ENCODE measurements around the gene TIMM17B.
A peak's percentile ranks its signal among the peaks of the same experiment; 100 is the strongest.
"Not testable (repeated sequence)": the region's sequence is repeated elsewhere in the genome, so short reads cannot be mapped to it uniquely, and the experiment has no call there.

TIMM17B gene

DNA sequence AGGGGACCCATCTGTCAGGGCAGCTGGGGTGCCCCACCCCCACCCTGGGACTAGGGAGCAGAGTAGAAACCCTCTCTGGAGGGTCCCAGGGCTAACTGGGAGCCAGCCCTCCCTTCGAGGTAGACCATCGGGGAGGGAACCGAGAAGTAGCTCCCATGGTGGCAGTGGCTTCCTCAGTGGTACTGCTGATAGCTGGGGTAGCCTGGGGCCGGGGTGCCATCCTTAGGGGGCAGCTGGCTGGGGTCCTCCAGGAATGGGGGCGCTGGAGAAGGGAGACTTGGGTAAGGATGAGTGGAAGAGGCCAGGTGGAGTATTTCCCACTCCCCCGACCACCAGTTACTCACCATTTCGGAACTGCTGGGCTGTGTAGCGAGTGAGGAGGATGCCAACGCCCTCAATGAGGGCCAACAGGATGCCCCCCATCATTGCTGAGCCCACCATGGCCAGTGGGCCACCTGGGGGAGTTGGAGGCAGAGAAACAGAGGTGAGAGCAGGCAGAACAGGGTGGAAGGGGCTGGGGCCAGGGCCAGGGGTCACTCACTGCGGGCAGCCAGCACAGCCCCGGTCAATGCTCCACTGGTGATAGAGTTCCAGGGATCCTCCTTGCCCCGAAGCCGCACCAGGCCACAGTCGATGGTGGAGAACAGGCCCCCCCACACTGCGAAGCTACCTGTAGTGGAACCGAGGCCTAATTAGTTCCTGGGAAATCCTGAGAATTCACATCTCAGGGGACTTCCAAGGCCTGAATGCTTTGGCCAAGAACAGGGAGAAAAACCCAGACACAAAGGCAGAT lies 3.8 kb downstream of the TIMM17B start:
- no peak for DNase-seq

DNA sequence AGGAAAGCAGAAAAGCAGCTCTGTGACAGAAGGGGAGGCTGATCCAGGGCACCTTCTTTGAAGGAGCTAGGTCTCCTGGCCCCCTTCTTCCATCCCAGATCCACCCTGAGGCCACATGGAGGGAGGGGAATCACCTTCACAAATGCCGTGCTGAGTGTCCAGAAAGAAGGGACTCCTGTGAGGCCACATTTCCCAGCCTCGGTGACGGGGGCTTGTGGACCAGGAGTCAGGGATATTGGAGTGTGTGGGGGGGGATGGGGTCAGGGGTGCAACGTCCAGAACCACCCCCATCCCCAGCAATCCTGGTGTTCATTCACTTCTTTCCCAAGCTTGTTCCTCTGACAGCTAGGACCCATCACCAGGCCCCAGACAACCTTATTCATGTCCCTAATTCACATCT lies 4.7 kb downstream of the TIMM17B start:
- DNase-seq: no peak

DNA sequence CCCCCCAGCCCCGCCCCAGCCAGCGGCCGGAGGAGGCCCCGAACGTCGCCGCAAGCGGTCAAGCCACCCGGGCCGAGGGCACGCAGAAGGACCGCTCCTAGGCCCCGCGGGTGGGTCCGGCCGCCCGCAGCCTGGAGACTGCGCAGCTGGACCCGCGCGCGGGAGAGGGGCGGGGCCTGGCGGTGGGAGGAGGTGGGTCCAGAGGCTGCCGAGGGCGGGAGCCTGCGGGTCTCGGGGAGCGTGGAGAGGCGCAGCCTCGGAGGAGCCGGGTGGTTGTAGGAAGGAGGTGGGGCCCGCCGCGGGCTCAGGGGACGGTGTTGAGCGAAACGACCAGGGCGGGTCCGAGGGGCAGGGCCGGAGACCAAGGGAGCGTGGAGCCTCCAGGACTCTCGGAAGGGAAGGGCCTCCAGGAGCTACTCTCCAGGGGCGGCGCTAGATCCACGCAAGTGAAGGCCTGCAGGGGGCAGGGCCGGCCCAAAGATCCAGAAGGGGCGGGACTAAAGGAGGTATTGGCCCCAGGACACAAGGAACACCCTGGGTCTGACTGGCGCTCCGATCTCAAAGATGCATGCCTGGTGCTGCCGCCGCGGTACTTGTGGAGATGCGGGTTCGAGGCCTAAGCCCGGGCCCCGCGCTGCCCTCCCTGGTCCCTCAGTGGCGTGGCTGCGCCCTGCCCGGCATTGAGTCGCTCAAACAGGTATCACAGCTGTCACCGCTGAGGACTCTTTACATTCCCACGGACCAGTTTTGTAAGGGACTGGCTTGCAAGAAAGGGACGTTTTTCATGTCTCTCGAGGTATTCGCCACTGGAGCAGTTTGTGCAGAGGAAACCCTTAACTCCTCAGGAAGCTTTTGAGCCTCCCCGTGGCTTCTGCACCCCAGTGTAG lies 5.9 kb downstream of the TIMM17B start:
- DNase-seq: peak; percentile 2

DNA sequence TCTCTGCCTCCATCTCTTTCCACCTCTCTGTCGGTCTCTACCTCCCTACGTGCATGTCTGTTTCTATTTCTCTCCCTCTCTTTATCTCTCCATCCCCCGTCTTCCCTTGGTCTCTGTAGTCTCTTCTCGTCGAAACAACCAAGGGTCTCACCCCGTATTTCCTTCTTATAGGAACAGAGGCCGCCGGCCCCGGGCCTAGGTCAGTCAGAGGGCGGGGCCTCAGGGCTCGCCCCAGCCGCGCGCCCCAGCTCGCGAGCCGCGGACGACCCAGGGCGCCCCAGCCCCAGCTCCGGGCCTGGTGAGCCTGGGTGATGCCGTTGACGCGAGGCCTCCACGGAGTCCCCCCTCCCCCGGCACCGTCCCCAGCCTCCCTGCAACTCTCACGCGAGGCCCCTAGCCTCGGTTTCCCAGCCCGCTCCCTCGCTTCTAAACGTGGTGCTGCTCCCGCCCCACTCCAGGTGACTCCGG lies 6.6 kb downstream of the TIMM17B start:
- no peak for DNase-seq

DNA sequence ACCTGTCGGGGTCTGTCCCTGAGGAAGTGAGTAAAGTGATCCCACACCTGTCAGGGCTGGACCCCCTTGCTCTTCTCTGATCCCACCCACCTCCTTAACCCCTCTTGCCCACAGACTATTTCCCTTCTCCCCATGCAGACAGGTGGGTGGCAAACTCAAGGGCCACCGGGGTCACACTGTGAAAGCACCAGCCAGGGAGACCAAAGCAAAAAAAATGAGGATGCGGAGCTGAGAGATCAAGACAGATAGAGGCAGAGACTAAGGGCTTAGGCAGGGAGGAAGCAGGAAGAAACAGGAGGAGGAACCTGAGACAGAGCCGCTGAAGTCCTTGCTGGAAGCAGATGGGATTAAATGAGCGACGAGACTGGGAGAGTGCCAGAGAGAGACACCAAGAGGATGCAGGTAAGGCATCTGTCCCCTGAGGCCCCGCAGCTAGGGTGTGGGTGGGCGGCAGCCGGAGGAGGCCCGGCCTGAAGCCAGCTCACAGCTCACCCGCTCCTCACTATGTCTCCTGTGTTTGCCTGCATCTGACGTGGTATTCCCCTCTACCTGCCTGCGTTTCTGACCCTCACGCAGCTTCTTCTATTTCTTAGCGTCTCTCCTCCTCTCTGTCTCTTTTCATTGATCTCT lies 7.2 kb downstream of the TIMM17B start:
- no peak for DNase-seq

DNA sequence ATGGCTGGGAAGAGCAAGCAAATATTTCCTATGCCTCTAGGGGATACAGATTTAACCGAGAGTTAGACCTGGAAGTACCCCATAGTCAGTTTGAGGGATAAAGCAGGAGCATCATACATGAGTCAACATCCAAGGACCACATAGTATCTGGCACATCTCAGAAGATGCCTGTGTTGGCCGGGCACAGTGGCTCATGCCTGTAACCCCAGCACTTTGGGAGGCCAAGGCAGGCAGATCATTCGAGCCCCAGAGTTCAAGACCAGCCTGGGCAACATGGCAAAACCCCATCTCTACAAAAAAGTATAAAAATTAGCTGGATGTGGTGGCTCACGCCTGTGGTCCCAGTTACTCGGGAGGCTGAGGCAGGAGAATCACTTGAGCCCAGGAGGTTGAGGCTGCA lies 11.0 kb downstream of the TIMM17B start:
- DNase-seq: not testable (repeated sequence)

DNA sequence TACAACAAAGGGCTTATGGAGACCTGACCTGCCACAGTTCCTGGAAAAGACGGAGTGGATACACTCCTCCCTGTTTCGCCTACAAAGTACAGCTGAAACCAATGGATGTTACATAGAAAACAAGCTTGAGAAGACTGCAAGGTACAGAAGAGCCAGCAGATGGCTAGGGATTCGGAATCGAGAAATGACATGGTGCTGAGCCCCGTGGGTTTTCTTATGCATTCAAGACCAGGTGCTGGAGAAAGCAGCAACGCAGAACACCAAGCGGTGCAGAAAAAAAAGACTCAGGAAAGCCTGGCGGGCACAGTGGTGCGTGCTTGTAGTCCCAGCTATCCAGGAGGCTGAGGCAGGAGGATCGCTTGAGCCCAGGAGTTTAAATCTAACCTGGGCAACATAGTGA lies 13.8 kb downstream of the TIMM17B start:
- no peak for DNase-seq

DNA sequence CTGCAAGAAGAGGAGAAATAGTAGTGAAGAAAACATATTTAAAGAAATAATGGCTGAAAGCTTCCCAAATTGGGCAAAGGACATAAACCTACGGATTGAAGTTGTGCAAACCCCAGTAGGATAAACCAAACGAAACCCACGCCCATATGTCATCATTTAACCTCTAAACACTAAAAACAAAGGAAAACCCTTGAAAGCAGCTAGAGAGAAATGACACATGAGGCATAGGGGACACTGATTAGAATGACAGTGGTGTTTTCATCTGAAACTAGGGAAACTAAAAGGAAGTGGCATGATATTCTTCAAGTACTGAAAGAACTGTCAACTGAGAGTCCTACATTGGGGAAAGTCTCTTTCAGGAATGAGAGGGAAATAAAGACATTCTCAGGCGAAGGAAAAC lies 20.6 kb downstream of the TIMM17B start:
- DNase-seq: not testable (repeated sequence)

DNA sequence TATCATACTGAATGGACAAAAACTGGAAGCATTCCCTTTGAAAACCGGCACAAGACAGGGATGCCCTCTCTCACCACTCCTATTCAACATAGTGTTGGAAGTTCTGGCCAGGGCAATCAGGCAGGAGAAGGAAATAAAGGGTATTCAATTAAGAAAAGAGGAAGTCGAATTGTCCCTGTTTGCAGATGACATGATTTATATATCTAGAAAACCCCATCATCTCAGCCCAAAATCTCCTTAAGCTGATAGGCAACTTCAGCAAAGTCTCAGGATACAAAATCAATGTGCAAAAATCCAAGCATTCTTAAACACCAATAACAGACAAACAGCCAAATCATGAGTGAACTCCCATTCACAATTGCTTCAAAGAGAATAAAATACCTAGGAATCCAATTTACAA lies 25.6 kb downstream of the TIMM17B start:
- DNase-seq: not testable (repeated sequence)

DNA sequence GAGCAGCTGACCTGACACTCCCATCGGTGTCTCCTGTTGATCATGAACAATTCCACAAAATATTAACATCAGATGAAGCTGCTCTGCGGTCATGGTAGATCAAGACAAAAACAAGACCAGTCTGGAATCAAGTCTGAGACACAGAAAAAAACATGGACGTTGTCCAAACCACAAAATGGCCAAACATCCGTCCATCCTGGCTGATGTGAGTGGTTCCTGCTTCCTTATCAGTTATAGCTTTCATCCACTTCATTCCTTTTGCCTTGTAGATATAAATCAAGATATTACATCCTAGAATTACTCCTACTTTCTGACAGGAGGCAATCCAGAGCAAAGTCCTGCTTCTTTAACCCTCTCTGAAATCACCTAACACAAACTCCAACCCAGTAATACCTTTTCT lies 33.4 kb downstream of the TIMM17B start:
- DNase-seq: no peak

DNA sequence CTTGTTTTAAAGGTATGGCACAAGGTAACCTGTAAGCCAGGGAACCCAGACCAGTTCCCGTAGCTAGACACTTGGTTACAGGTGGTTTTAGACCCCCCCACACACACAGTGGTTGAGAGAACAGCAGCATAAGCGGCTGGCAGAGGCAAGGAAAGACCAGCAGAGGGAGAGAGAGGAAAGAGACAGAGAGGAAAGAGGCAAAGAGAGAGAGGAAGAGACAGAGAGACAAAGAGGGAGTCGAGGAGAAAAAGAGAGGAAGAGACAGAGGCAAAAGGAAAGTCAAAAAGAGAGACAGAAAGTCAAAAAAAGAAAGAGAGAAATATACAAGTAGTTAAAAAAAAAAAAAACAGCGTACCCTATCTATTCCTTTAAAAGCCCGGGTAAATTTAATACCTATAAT lies 42.7 kb downstream of the TIMM17B start:
- no peak for DNase-seq

DNA sequence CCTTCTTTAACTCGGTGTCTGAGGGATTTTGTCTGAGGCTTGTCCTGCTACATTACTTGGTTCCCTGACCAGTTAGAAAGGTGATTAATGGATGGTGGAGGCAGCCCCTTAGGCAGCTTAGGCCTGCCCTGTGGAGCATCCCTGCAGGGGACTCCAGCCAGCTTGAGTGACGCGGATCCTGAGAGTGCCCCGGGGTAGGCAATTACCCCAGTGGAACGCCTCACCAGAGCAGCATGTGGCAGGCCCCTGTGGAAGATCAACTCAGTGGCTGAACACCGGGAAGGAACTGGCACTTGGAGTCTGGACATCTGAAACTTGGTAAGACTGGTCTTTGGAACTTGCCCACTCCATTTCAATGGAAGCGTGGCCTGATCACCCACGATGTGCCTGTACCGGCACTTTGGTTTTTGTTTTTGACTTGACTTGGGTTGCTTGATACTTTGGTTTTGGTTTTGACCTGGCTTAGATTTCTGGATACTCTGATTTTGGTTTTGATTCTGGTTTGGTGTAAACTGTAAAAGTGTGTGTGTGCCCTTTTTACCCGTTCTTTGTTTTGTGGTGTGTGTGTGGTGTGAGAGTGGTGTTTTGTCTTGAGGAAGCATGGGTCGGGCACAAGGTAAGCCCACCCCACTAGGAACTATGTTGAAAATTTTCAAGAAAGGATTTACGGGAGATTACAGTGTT lies 43.3 kb downstream of the TIMM17B start:
- DNase-seq: not testable (repeated sequence)

DNA sequence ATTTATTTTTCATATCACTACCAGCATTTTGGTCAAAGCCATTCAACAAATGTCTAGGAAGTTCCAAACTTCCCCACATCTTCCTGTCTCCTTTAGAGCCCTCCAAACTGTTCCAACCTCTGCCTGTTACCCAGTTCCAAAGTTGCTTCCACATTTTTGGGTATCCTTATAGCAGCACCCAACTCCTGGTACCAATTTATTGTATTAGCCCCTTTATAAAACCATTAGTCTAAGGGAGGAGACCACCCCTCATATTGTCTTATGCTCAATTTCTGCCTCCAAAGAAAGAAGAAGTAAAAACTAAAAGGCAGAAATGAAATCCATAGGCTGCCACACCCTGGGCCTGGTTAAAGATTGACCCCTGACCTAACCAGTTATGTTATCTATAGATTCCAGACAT lies 44.1 kb downstream of the TIMM17B start:
- DNase-seq: not testable (repeated sequence)

DNA sequence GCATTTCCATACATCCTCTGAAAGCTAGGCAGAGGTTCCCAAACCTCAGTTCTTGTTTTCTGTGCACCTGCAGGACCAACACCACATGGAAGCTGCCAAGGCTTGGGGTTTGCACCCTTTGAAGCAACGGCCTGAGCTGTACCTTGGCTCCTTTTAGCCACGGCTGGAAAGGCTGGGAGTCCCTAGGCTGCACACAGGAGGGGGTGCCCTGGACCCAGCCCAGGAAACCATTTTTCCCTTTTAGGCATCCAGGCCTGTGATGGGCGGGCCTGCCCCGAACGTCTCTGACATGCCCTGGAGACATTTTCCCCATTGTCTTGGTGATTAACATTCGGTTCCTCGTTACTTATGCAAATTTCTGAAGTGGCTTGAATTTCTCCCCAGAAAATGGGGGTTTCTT lies 44.7 kb downstream of the TIMM17B start:
- DNase-seq: no peak

DNA sequence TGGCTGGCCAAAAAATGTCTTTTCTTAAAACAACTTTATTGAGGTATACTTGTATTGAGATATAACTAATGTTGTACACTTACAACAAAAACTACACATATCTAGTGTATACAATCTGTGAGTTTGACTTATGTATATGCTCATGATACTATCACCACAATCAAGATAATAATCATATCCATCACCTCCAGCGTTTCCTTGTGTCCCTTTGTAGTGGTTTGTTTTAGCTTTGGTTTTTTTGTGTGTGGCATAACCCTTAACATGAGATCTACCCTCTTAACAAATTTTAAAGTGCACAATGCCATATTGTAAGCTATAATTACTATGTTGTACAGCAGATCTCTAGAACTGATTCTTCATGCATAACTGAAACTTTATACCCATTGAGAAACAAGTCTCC lies 48.7 kb downstream of the TIMM17B start:
- DNase-seq: no peak

All from NCI-H1436 treated with DMSO at 0.1 percent for 48 hours (cell line).